ENCODE data around the gene KPNA6. TPM values are rescaled to one million over a fixed set of nuclear protein-coding genes. Genes with fewer than 3 reads are reported as not detected.
A peak's percentile ranks its signal among the peaks of the same experiment; 100 is the strongest.
"Not testable (repeated sequence)": the region's sequence is repeated elsewhere in the genome, so short reads cannot be mapped to it uniquely, and the experiment has no call there.

The KPNA6 gene
- total RNA-seq = 61.8 and 96.7 TPM in 2 replicates

GRCh38 chr1:32107742-32108661 is at the start of gene KPNA6:
TSS of gene KPNA6 (plus strand) at chr1:32108056. CDS start at chr1:32108131, 75 bp downstream.
- peak within 1 kb of the TSS; percentile 94 for H3K4me3 ChIP-seq (ENCODE audit: low read depth, low read length)
- DNase-seq (ENCODE audit: low read depth) = peak; percentile 98
- TF ChIP-seq, protein P1, sequence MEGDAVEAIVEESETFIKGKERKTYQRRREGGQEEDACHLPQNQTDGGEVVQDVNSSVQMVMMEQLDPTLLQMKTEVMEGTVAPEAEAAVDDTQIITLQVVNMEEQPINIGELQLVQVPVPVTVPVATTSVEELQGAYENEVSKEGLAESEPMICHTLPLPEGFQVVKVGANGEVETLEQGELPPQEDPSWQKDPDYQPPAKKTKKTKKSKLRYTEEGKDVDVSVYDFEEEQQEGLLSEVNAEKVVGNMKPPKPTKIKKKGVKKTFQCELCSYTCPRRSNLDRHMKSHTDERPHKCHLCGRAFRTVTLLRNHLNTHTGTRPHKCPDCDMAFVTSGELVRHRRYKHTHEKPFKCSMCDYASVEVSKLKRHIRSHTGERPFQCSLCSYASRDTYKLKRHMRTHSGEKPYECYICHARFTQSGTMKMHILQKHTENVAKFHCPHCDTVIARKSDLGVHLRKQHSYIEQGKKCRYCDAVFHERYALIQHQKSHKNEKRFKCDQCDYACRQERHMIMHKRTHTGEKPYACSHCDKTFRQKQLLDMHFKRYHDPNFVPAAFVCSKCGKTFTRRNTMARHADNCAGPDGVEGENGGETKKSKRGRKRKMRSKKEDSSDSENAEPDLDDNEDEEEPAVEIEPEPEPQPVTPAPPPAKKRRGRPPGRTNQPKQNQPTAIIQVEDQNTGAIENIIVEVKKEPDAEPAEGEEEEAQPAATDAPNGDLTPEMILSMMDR (IDR thresholded peaks at IDR 0.05; ENCODE audit: insufficient read depth, low read depth, low read length) = no peak

GRCh38 chr1:32060914-32061313 is 46.9 kb upstream of the KPNA6 start:
- no peak overlapping the region for H3K4me3 ChIP-seq (ENCODE audit: low read depth, low read length)
- DNase-seq (ENCODE audit: low read depth) = no peak
- TF ChIP-seq, protein P1 (IDR thresholded peaks at IDR 0.05; ENCODE audit: insufficient read depth, low read depth, low read length) = no peak

- H3K4me3 ChIP-seq (ENCODE audit: low read depth, low read length) = no peak overlapping the region
- DNase-seq (ENCODE audit: low read depth) = no peak
- TF ChIP-seq, protein P1 (IDR thresholded peaks at IDR 0.05; ENCODE audit: insufficient read depth, low read depth, low read length) = no peak
These were observed 45.0 kb upstream of the KPNA6 start for GRCh38 chr1:32062867-32063230.

DNA sequence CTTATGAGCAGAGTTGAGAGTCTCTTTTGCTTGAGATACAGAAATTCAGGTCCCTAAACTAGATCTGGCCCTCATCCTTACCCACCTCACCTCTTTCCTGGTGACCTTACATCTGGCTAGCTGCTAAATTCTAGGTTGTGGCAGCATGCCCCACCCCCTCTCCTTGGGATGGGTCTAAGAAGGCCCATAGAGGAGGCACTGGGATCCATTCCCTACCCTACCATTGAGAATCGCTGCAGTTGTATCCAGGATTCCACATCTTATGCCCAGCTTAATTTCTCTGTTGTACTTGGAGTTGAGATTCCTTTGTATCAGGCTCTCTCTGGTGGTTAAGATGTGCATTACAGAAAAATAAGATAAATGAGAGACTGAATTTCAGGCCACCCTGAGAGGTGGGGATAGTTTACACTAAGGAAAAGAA is 44.6 kb upstream of the KPNA6 start:
- no peak overlapping the region for H3K4me3 ChIP-seq (ENCODE audit: low read depth, low read length)
- TF ChIP-seq, protein P1 (IDR thresholded peaks at IDR 0.05; ENCODE audit: insufficient read depth, low read depth, low read length) = peak; percentile 68
- DNase-seq (ENCODE audit: low read depth) = peak; percentile 73

DNA sequence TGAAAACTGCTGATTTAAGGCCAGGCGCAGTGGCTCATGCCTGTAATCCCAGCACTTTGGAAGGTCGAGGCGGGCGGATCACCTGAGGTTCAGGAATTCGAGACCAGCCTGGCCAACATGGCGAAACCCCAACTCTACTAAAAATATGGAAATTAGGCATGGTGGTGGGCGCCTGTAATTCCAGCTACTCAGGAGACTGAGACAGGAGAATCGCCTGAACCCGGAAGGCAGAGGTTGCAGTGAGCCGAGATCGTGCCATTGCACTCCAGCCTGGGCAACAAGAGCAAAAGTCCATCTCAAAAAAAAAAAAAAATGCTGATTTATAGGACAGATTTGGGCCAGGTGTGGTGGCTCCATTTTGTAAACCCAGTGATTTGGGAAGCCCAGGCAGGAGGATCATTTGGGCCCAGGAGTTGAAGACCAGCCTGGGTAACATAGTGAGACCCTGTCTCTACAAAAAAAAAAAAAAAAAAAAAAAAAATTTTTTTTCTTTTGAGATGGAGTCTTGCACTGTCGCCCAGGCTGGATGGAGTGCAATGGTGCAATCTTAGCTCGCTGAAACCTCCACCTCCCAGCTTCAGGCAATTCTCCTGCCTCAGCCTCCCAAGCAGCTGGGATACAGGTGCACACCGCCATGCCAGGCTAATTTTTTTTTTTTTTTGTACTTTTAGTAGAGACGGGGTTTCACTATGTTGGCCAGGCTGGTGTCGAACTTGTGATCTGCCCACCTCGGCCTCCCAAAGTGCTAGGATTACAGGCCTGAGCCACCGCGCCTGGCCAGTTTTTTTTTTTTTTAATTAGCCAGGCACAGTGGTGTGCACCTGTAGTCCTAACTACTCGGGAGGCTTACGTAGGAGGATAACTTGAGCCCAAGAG is 42.0 kb upstream of the KPNA6 start:
- not testable (repeated sequence) for H3K4me3 ChIP-seq (ENCODE audit: low read depth, low read length); DNase-seq (ENCODE audit: low read depth)

DNA sequence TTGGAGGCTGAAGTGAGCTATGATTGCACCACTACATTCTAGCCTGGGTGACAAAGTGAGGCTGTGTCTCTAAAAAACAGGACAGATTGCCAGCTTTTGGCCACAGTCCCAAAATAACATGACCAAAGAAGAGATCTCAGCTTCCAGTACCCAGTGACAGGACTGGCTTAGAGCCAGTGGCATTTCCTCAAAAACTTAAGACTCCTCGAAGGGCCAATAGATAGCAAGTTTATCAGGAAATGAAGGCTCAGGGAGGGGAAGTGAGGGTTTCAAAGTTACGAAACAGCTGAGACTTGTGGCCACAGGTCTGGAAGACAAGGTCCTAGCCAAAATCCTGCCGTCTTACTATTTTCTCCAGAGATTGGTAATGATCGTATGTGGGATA is 41.4 kb upstream of the KPNA6 start:
- TF ChIP-seq, protein P1 (IDR thresholded peaks at IDR 0.05; ENCODE audit: insufficient read depth, low read depth, low read length) = no peak
- no peak overlapping the region for H3K4me3 ChIP-seq (ENCODE audit: low read depth, low read length)
- peak; percentile 87 for DNase-seq (ENCODE audit: low read depth)
